GM18909 (cell line): Measurements from ENCODE around the gene HOXB6.
A peak's percentile ranks its signal among the peaks of the same experiment; 100 is the strongest.

Experiments used
- ATAC-seq: cut with Tn5 transposase; IDR thresholded peaks from one replicate; pipeline ENCODE4 v1.9.1; 2021; ENCODE audit warnings: mild to moderate bottlenecking; ENCODE audit not compliant: unreplicated experiment, poor library complexity

Gene HOXB6

GRCh38 chr17:48624118-48624517, 19.3 kb upstream of the HOXB6 start:
- ATAC-seq, result no peak

GRCh38 chr17:48623583-48623982, 18.8 kb upstream of the HOXB6 start:
- ATAC-seq, result no peak

- no peak for ATAC-seq
Measured at GRCh38 chr17:48622857-48623256, 18.1 kb upstream of the HOXB6 start.

GRCh38 chr17:48621410-48622392, 16.9 kb upstream of the HOXB6 start:
- ATAC-seq, result no peak

GRCh38 chr17:48620461-48621139, 15.8 kb upstream of the HOXB6 start:
- ATAC-seq, result no peak

- ATAC-seq, result no peak
Measured at GRCh38 chr17:48619826-48620449, 15.2 kb upstream of the HOXB6 start.

- peak; percentile 54 for ATAC-seq
Measured at GRCh38 chr17:48618256-48618896, 13.6 kb upstream of the HOXB6 start.

- no peak for ATAC-seq
Measured at GRCh38 chr17:48617471-48618255, 12.9 kb upstream of the HOXB6 start.

GRCh38 chr17:48616717-48617470, 12.1 kb upstream of the HOXB6 start:
- ATAC-seq, result no peak

- no peak for ATAC-seq
Measured at GRCh38 chr17:48615963-48616716, 11.4 kb upstream of the HOXB6 start.

- ATAC-seq, result no peak
Measured at GRCh38 chr17:48615047-48615962, 10.5 kb upstream of the HOXB6 start, which contains the start of gene HOXB8. Gene HOXB8 (minus strand): TSS chr17:48615292. CDS start chr17:48614704, 588 bp downstream.

GRCh38 chr17:48613862-48614694, 9.3 kb upstream of the HOXB6 start:
- no peak for ATAC-seq

GRCh38 chr17:48612854-48613691, 8.3 kb upstream of the HOXB6 start:
- ATAC-seq, result no peak

GRCh38 chr17:48612456-48612853, 7.7 kb upstream of the HOXB6 start:
- ATAC-seq, result no peak

GRCh38 chr17:48611681-48612455, 7.1 kb upstream of the HOXB6 start:
- ATAC-seq, result no peak
